ENCODE data around the gene HPSE.
"Not testable (repeated sequence)": the region's sequence is repeated elsewhere in the genome, so short reads cannot be mapped to it uniquely, and the experiment has no call there.

Gene HPSE

DNA sequence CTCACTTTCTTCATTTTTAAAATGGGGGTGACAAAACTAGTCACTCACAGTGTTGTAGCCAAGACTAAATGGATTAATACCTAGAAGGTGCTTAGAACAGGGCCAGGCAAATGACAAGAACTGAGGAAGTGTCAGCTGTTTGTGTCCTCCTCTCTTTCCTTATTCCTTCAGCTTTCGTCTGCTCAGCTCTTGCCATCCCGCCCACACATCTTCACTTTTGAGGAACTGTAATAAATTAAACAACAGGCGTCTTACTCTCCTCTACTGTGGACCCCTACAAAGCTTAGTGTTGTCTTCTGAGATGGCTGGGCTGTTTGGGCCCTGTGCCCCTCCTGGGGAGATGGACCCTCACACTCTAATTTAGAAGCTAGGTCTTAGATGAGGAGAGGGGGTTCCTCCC is 2.7 kb downstream of the HPSE start:
- DNase-seq (ENCODE audit: low spot score), result no peak

DNA sequence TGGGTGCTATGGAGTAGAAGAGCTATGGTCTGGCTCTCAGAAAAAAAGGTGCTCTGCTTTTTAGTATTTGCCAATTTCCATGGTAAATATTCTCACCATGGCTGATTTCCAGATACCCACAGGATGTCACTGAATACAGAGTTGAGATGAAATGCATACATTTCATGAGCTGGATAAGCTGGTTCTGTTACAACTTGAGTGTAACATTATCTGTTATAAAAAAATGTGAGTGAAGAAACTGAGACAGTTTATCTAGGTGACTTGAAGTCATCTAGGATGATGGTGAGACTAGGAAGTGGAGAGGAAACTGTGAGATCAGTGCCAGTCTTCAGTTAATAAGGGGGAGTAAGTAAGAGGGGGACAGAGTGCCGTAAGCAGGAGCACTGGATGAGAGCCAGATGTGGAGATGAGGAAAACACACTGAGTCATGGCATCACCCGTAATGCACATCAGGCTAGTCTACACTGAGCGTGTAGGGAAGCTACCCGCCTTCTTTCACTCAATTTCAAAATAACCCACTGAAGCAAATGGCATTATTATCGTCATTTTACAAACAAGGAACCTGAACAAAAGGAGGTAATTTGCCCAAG is 5.0 kb downstream of the HPSE start:
- DNase-seq (ENCODE audit: low spot score), result no peak

DNA sequence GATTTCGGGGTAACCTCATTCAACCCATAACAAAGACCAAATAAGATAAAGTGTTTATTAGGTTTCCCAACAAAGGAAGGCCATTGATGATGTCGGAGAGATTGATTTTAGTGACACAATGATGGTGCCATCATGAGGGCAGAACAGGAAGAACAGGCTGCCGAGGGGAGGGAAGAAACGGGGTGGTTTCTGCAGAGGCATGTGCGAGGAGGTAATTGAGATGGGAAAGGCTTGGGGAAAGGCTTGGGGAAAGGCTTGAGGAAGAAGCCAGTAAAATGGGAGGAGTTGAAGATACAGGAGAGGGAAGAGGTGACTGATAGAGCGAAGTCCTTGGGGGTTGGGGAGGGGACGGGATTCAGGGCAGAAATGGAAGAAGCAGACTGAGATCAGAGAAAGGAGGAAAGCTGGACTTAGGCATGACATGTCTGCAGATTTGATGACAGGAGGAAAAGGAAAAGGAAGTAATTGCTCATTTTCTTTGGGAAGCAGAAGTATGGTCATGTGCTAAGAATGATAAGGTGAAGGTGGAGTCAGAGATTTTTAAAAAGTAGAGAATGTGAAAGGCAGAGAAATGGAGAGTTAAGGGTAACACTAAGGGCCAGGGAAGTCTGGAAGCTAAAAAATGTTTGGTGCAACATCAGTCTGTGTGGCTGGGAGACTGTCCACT is 6.0 kb downstream of the HPSE start:
- peak; percentile 15 for DNase-seq (ENCODE audit: low spot score)

DNA sequence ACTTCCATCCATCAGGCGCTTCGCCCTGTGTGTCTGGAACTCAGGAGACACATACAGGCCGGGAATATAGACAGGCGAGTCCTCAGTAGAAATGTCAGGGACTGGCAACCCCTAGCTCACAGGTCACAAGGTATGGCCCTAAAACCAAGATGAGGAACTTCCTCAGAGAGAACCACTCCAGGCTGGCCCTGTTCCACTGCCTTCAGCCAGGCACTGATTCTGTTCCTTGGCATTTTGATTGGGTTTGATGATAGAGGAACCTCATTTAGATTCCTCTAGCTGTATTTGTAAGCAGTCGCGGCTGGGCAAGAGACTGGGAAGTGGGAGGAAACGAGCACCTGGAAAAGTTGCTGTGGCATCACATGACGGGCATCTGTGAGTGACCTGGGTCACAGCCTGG is 8.1 kb downstream of the HPSE start:
- DNase-seq (ENCODE audit: low spot score), result no peak

DNA sequence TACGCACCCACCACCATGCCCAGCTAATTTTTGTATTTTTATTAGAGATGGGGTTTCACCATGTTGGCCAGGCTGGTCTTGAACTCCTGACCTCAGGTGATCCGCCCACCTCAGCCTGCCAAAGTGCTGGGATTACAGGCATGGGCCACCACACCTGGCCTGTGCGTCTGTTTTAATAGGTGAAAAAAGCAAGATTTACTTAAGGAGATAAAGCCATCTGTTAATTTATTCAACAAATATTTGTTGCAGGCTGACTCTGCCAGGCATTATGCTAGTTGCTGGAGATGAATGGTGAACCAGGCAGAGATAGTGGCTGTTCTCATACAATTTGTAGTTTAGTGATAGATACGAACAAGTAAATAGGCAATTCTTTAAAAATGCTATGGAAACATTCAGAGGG is 9.3 kb downstream of the HPSE start:
- DNase-seq (ENCODE audit: low spot score), result not testable (repeated sequence)

DNA sequence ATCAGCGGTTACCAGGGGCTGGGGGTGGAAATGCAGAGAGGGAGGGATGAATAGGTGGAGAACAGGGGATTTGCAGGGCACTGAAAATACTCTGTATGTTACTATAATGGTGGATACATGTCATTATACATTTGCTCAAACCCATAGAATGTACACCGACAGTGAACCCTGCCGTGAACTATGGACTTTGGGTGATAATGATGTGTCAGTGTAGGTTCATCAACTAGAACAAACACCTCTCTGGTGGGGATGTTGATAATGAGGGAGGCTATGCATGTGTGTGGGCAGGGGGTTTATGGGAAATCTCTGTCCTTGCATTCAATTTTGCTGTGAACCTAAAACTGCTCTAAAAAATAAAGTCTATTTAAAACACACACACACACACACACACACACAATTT is 11.5 kb downstream of the HPSE start:
- DNase-seq (ENCODE audit: low spot score), result no peak

DNA sequence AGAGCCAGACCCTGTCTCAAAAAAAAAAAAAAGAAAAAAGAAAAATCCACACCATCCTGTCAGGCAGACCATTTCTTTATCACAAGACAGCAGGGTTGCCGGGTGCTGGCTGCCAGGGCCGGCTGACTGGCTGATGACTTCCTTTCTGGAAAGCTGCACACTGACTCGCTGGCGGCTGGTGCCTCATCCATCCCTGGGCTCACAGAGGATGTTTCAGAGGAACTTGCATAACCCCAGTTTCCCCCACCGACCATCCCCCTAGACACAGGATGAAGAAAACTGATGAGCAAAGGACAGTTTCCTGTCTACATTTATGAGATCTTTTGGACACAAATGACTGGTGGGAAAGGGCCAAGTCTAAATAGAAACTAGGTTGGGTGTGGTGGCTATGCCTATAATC is 14.1 kb downstream of the HPSE start:
- no peak for DNase-seq (ENCODE audit: low spot score)

DNA sequence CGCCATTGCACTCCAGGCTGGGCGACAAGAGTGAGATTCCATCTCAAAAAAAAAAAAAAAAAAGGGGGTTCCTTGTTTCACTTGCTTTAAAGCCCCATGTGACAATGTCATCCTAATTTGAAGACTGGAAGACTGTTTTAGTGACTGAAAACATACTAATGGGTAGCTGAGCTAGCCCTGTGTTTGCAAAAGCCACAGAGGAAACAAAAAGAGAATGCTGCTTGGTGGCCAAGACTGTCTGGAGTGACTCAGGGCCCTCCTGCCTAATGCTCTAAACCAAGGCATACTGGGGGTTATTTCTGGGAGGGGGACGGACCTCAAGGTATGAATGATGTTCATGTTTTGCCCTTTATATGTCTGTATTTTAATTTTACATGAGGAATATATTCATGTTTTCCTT is 16.0 kb downstream of the HPSE start:
- DNase-seq (ENCODE audit: low spot score), result no peak

DNA sequence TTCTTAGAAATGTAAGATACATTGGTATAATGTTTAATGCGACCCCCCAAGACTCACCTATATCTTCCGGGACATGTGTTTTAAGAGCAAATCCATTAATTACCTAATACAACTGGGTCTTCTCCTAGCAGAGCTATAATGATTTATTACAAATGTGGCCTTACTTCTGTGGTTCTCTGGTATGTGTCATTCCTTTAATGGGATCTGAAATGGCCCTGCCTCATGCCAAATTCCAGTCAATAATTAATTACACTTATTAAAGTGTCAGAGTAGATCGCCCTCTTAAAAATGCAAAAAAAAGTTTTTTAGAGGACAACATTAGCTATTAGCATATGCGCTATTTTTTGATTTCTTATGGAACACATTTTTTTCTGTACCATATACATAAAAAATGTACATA is 17.0 kb downstream of the HPSE start:
- no peak for DNase-seq (ENCODE audit: low spot score)

DNA sequence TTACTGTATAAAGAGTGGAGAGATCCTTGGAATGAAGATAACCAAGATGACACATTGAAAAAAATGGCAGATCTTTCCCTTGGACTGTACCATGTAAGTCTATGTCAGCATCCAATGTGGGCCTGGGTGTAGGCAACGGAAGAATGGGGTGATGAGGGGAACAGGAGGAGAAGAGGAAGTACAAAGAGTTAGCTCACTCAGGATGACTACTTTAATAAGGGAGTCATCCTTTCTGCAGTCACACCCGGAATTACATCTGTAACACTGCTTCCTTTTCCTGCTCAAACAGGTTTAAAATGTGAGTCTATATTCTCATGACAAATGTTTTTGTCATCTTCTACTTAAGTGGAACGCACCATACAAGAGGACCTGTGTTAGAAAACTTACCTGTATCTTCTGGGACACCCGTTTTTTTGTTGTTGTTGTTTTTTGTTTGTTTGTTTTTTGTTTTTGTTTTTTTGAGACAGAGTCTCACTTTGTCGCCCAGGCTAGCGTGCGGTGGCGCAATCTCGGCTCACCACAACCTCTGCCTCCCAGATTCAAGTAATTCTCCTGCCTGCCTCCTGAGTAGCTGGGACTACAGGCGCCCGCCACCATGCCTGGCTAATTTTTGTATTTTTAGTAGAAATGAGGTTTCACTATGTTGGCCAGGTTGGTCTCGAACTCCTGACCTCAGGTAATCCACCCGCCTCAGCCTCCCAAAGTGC is 18.0 kb downstream of the HPSE start:
- no peak for DNase-seq (ENCODE audit: low spot score)

DNA sequence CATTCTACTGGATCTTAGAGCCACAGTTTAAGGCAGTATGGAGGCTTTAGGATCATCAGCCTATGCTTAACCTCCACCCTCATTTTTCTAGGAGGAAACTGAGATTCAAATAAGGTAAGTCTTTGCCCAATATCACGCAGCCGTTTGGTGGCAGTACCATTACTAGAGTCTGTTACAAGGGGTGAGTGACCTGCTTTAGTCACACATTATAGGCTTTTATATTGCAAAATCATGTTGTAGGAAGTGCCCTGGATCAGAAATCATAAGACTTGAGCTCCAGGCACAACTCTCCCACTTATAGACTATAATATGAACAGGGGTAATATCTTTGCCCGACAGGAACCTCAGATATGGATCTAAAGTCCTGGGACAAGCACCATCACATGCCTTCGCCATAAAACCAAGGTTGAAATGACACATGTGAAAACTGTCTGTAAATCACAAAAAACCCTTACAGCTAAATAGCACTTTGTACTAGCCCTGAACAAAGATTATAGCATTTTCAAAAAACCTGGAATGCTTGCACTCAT is 19.2 kb downstream of the HPSE start:
- DNase-seq (ENCODE audit: low spot score), result no peak

DNA sequence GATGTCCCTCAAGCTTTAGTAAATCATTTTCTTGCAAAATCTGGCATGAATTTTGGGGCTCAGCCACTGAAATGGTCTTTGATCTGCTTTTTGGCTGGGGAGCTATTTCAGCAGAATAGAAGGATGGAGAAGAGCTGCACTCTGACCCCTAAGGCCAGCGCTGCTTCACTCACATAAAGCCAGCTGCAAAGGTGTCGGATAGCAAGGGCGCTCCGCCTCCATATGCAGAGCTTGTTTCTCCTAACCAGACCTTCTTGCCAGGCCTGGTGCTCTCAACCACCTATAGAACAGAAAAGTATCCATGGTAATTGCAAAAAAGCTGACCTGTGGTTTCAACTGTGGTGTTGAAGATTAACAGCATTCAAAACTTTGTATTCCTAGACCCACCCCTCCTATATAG is 26.0 kb downstream of the HPSE start:
- DNase-seq (ENCODE audit: low spot score), result no peak

DNA sequence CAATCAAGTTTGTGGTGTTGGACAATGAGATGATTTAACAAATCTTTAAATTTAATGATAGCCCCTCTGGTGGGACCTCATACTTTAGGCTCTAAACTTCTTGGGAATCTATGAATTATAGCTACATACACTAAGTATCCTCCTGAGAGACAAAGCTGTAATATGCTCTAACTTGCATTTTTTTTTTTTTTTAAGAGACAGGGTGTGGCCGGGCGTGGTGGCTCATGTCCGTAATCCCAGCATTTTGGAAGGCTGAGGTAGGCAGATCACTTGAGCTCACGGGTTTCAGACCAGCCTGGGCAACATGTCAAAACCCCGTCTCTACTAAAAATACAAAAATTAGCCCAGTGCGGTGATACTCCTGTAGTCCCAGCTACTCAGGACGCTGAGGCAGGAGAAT is 26.7 kb downstream of the HPSE start:
- no peak for DNase-seq (ENCODE audit: low spot score)

DNA sequence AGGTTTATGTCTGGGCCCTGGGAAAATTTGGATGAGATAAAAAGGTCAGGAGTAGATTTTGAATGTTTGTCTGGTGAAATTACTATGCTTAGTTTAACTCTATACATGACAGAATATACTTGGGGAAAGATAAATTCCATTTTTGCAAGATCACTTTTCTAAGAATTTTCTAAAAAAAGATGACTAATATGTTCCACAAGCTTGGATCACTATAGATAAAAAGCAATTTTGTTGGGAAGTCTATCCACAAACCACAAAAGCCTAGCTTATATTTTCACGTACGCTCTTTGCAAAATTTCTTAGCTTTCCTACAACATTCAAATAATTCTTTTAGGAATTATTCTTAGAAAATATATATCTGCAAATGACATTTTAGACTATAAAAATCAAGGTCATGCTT is 29.5 kb downstream of the HPSE start:
- DNase-seq (ENCODE audit: low spot score), result no peak

DNA sequence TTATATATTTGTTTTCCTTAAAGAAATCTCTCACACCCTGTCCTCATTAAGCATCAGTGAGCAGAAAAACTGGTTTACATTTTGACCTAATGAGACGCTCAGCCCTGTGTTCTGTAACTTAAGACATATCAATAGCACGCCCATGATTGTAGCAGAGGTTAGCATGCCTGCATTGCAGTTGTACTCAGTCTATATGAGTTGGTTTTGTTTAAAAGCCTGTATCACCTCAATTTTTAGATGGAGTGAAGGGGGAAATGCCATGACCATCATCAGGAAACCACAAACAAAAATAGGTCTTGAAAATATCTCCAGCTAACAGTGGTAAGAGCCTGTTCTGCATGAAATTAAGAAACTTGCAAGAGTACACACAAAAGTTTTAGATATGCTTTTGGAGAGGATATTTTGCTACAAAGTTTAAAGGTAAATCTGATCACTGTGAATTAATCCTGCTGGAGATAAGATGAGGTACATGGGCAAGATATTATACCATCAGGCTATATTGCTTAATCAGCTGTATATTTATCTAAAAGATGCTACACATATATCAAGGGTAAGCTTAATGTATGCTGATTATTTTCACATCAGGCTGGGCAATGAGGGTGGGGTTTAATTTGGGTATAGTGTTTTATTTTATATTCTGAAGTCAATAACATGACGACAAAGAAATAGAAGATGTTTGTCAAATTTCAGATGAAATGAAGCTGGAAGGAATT is 36.9 kb downstream of the HPSE start:
- DNase-seq (ENCODE audit: low spot score), result no peak

DNA sequence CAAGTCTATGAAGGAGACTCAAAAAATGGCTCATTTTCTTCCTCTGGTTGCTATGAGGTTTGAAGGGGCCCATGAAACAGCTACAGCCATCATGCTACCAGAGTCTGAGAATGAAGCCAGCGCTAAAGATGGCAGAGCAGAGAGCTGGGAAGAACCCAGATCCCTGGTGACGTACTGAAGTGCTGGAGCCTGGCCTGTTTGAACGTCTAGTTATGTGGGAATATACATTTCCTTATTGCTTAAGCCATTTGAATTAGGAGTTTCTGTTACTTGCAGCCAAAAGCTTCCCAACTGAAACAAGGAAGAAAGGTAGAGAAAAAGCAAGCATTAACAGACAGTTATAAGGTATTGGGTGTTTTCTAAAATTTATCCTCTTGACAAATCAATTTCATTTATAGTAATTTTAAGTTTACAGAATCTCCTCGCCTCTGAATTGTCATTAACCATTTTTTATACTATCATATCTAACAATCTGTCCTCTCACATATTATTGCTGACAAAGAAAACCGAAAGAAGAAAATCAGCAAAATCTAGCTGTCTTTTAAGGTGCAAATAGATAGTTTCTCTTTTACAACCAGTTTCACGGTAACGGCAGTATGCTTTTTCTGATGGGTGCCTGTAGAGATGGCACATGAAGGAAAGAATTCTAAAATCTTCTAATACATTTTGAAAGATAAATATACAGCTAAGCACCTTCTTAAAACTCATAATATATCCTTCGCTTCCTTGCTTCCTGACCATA is 41.2 kb downstream of the HPSE start:
- DNase-seq (ENCODE audit: low spot score), result no peak

DNA sequence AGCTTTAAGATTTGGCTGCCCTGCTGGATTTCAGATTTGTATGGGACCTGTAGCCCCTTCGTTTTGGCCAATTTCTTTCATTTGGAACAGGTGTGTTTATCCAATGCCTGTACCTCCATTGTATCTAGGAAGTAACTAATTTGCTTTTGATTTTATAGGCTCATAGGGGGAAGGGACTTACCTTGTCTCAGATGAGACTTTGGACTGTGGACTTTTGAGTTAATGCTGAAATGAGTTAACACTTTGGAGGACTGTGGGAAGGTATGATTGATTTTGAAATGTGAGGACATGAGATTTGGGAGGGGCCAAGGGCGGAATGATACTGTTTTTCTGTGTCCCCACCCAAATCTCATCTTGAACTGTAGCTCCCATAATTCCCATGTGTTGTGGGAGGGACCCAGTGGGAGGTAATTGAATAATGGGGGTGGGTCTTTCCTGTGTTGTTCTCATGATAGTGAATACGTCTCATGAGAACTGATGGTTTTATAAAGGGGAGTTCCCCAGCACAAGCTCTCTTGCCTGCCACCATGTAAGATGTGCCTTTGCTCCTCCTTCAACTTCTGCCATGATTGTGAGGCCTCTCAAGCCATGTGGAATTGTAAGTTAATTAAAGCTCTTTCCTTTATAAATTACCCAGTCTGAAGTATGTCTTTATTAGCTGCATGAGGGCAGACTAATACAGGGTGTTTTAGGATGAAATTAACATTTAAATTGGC is 44.4 kb downstream of the HPSE start:
- not testable (repeated sequence) for DNase-seq (ENCODE audit: low spot score)

DNA sequence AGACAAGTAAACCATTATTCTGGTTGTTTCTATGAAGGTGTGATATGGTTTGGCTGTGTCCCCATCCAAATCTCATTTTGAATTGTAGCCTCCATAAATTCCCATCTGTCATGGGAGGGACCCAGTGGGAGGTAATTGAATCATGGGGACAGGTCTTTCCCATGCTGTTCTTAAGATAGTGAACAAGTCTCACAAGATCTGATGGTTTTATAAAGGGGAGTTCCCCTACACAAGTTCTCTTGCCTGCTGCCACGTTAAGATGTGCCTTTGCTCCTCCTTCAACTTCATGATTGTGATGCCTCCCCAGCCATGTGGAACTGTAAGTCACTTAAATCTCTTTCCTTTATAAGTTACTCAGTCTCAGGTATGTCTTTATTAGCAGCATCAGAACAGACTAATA is 46.3 kb downstream of the HPSE start:
- not testable (repeated sequence) for DNase-seq (ENCODE audit: low spot score)

DNA sequence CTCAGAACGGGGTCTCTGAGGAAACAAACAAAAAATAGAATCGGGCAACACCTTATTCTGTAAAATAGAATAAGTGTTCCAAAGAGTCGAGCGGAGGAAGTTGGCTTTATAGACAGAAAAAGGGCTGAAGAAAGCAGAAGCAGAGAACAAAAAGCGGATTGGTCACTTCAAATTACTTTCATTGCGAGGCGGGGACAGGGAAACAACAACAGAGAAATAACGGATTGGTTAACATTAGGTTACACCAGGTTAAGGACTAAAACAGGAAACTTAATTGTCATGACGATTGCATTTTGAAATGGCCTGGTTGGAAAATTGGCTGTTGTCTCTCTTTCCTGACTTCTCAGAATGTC is 49.6 kb downstream of the HPSE start:
- peak; percentile 44 for DNase-seq (ENCODE audit: low spot score)

DNA sequence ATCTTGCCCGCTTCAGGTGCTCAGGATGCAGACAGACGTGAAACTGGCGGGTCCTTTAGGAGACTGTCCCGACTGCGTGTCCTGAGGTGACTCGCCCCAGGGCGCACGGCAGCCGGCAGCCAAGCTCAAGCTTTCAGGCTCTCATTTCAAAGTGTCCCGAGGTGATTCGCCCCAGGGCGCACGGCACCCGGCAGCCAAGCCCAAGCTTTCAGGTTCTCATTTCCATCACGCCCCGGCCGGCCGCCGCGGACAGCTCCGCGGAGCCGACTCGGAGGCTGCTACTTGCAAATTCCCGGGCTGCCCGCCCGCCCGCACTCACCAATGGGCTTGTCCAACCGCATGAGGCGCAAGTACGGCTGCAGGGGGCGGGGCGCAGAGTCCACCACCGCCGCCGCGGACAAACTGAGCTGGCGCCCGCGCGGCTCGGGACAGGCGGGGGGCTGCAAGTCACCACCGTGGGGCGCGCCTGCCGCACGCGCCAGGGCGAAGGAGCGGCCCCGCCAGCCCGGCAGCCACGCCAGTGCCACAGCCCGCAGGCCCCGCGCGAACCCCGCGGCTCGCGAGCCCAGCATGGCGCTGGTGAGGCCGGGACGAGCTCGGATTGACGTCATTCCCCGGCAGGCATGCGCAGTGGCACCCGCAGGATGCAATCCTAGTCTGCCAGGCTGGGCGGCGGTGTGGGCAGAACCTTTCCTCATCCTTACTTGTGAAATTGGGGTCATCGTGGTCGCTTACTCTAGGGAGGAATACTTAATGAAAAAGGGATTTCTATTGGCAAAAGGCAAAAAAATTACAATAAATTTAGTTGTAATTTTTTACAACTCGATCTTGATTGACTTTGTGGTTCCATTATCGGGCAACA is 50.2 kb downstream of the HPSE start, which contains the start of gene COQ2:
Gene COQ2 (minus strand): TSS at position 606 of the 862 bp plus-strand sequence. CDS start 34 bp downstream, at position 572.
- DNase-seq (ENCODE audit: low spot score), result peak; percentile 92

Measured in cerebellar cortex (tissue), 1 donor.